Astrocyte of the spinal cord (primary cell): Measurements from ENCODE around the gene DPEP1.

Experiments used
- DNase-seq: peaks from one replicate; pipeline ENCODE4 v3.0.0; 2011; ENCODE audit warnings: low read depth, low spot score
- H3K4me3 ChIP-seq: 2 replicates; pipeline ENCODE4 v1.5.1; 2011; ENCODE audit warnings: low read depth, mild to moderate bottlenecking, low read length, moderate library complexity
- CTCF ChIP-seq: IDR thresholded peaks from 2 replicates; pipeline ENCODE4 v1.5.1; 2012; ENCODE audit warnings: low read depth, mild to moderate bottlenecking, low read length, inconsistent platforms
- in situ Hi-C: cut with HindIII; loops from 2 replicates; pipeline ENCODE4 v1.10.0; 2017; ENCODE audit warnings: low sequenced_read_pairs

Gene DPEP1

GRCh38 chr16:89605186-89605970 lies 8.1 kb upstream of the DPEP1 start:
- TF ChIP-seq CTCF: no peak
- H3K4me3 ChIP-seq: no peak overlapping the region
- in situ Hi-C loops: no loop called here
- no peak for DNase-seq

- in situ Hi-C loops: no loop called here
- DNase-seq: no peak
- no peak overlapping the region for H3K4me3 ChIP-seq
- TF ChIP-seq CTCF: no peak
Observed at GRCh38 chr16:89606006-89606405, 7.4 kb upstream of the DPEP1 start.

GRCh38 chr16:89607453-89607852 lies 6.0 kb upstream of the DPEP1 start:
- no peak for DNase-seq
- H3K4me3 ChIP-seq: no peak overlapping the region
- in situ Hi-C loops: no loop called here
- no peak for TF ChIP-seq CTCF

- in situ Hi-C loops: no loop called here
- DNase-seq: no peak
- TF ChIP-seq CTCF: no peak
- no peak overlapping the region for H3K4me3 ChIP-seq
Observed at GRCh38 chr16:89607937-89608740, 5.3 kb upstream of the DPEP1 start.

- in situ Hi-C loops: no loop called here
- H3K4me3 ChIP-seq: no peak overlapping the region
- TF ChIP-seq CTCF: no peak
- no peak for DNase-seq
Observed at GRCh38 chr16:89610108-89610453, 3.4 kb upstream of the DPEP1 start.

GRCh38 chr16:89612415-89613166 lies 851 bp upstream of the DPEP1 start:
- in situ Hi-C loops: no loop called here
- no peak overlapping the region for H3K4me3 ChIP-seq
- no peak for DNase-seq
- no peak for TF ChIP-seq CTCF
